ENCODE results near the gene TRMO. TPM values are rescaled to one million over a fixed set of nuclear protein-coding genes. Genes with fewer than 3 reads are reported as not detected.
"Not testable (repeated sequence)": the region's sequence is repeated elsewhere in the genome, so short reads cannot be mapped to it uniquely, and the experiment has no call there.

Gene TRMO
- total RNA-seq, 1 experiment from 2014 or later = 15.2 TPM

GRCh38 chr9:97945470-97945869 lies 23.2 kb upstream of the TRMO start:
- not testable (repeated sequence) for H3K79me2 ChIP-seq (ENCODE audit: low read length); H3K9ac ChIP-seq (ENCODE audit: low read length); H3K4me1 ChIP-seq (ENCODE audit: low read length); H2AFZ ChIP-seq (ENCODE audit: low read length); H4K20me1 ChIP-seq (ENCODE audit: insufficient read depth, low read depth, low read length); H3K36me3 ChIP-seq (ENCODE audit: insufficient read depth, low read length); H3K9me3 ChIP-seq (ENCODE audit: low read length); H3K27me3 ChIP-seq (ENCODE audit: low read length); H3K4me2 ChIP-seq (ENCODE audit: low read depth, low read length, poor library complexity, severe bottlenecking); H3K9me2 ChIP-seq (replicated peaks; ENCODE audit: insufficient read depth, low read length); H3K27ac ChIP-seq (ENCODE audit: low read length); DNase-seq; H3K4me3 ChIP-seq (ENCODE audit: low read length)

- Histone ChIP-seq H3K4me1 (ENCODE audit: low read length) (no peaks in the 10 kb centered on the region), H2AFZ (ENCODE audit: low read length) (no peak overlapping the region), H3K27me3 (ENCODE audit: low read length) (no peaks in the 10 kb centered on the region), H3K4me3 (ENCODE audit: low read length) (no peak overlapping the region), H3K9ac (ENCODE audit: low read length) (no peak overlapping the region), H3K9me2 (replicated peaks; ENCODE audit: insufficient read depth, low read length) (no peaks in the 10 kb centered on the region), H3K9me3 (ENCODE audit: low read length) (no peaks in the 10 kb centered on the region), H3K4me2 (ENCODE audit: low read depth, low read length, poor library complexity, severe bottlenecking) (no peak overlapping the region), H3K27ac (ENCODE audit: low read length) (no peak overlapping the region), H3K79me2 (ENCODE audit: low read length) (no peaks in the 10 kb centered on the region), H3K36me3 (ENCODE audit: insufficient read depth, low read length) (no peaks in the 10 kb centered on the region), H4K20me1 (ENCODE audit: insufficient read depth, low read depth, low read length) (no peaks in the 10 kb centered on the region)
- no peak for DNase-seq
Observed at GRCh38 chr9:97944612-97945011, 22.3 kb upstream of the TRMO start.

- no peaks in the 10 kb centered on the region for H4K20me1 ChIP-seq (ENCODE audit: insufficient read depth, low read depth, low read length)
- no peaks in the 10 kb centered on the region for H3K9me3 ChIP-seq (ENCODE audit: low read length)
- no peak overlapping the region for H3K4me3 ChIP-seq (ENCODE audit: low read length)
- H3K27me3 ChIP-seq (ENCODE audit: low read length) = no peaks in the 10 kb centered on the region
- no peaks in the 10 kb centered on the region for H3K9me2 ChIP-seq (replicated peaks; ENCODE audit: insufficient read depth, low read length)
- no peaks in the 10 kb centered on the region for H3K36me3 ChIP-seq (ENCODE audit: insufficient read depth, low read length)
- H3K9ac ChIP-seq (ENCODE audit: low read length) = no peak overlapping the region
- no peaks in the 10 kb centered on the region for H3K79me2 ChIP-seq (ENCODE audit: low read length)
- H3K4me1 ChIP-seq (ENCODE audit: low read length) = peaks cover 3% of the 10 kb centered on the region
- H3K27ac ChIP-seq (ENCODE audit: low read length) = no peak overlapping the region
- no peak overlapping the region for H2AFZ ChIP-seq (ENCODE audit: low read length)
- H3K4me2 ChIP-seq (ENCODE audit: low read depth, low read length, poor library complexity, severe bottlenecking) = no peak overlapping the region
- no peak for DNase-seq
Observed at GRCh38 chr9:97943308-97943855, 21.1 kb upstream of the TRMO start.

- Histone ChIP-seq H3K9ac (ENCODE audit: low read length) (no peak overlapping the region), H3K9me3 (ENCODE audit: low read length) (no peaks in the 10 kb centered on the region), H3K4me1 (ENCODE audit: low read length) (peaks cover 12% of the 10 kb centered on the region), H2AFZ (ENCODE audit: low read length) (no peak overlapping the region), H3K9me2 (replicated peaks; ENCODE audit: insufficient read depth, low read length) (no peaks in the 10 kb centered on the region), H3K27me3 (ENCODE audit: low read length) (no peaks in the 10 kb centered on the region), H3K4me3 (ENCODE audit: low read length) (no peak overlapping the region), H4K20me1 (ENCODE audit: insufficient read depth, low read depth, low read length) (no peaks in the 10 kb centered on the region), H3K79me2 (ENCODE audit: low read length) (no peaks in the 10 kb centered on the region), H3K36me3 (ENCODE audit: insufficient read depth, low read length) (no peaks in the 10 kb centered on the region), H3K4me2 (ENCODE audit: low read depth, low read length, poor library complexity, severe bottlenecking) (no peak overlapping the region), H3K27ac (ENCODE audit: low read length) (no peak overlapping the region)
- DNase-seq = no peak
Observed at GRCh38 chr9:97941323-97941722, 19.0 kb upstream of the TRMO start.

- DNase-seq = no peak
- no peaks in the 10 kb centered on the region for H3K9me3 ChIP-seq (ENCODE audit: low read length)
- H3K4me3 ChIP-seq (ENCODE audit: low read length) = no peak overlapping the region
- H2AFZ ChIP-seq (ENCODE audit: low read length) = no peak overlapping the region
- no peaks in the 10 kb centered on the region for H3K27me3 ChIP-seq (ENCODE audit: low read length)
- H3K36me3 ChIP-seq (ENCODE audit: insufficient read depth, low read length) = no peaks in the 10 kb centered on the region
- no peak overlapping the region for H3K9ac ChIP-seq (ENCODE audit: low read length)
- no peaks in the 10 kb centered on the region for H4K20me1 ChIP-seq (ENCODE audit: insufficient read depth, low read depth, low read length)
- no peaks in the 10 kb centered on the region for H3K9me2 ChIP-seq (replicated peaks; ENCODE audit: insufficient read depth, low read length)
- no peak overlapping the region for H3K27ac ChIP-seq (ENCODE audit: low read length)
- peaks cover 17% of the 10 kb centered on the region for H3K4me1 ChIP-seq (ENCODE audit: low read length)
- no peak overlapping the region for H3K4me2 ChIP-seq (ENCODE audit: low read depth, low read length, poor library complexity, severe bottlenecking)
- H3K79me2 ChIP-seq (ENCODE audit: low read length) = no peaks in the 10 kb centered on the region
Observed at GRCh38 chr9:97940741-97941140, 18.4 kb upstream of the TRMO start.

GRCh38 chr9:97940233-97940632 lies 17.9 kb upstream of the TRMO start:
- Histone ChIP-seq H3K9ac (ENCODE audit: low read length) (no peak overlapping the region), H3K27ac (ENCODE audit: low read length) (no peak overlapping the region), H2AFZ (ENCODE audit: low read length) (no peak overlapping the region), H4K20me1 (ENCODE audit: insufficient read depth, low read depth, low read length) (no peaks in the 10 kb centered on the region), H3K4me1 (ENCODE audit: low read length) (peaks cover 22% of the 10 kb centered on the region), H3K4me3 (ENCODE audit: low read length) (no peak overlapping the region), H3K4me2 (ENCODE audit: low read depth, low read length, poor library complexity, severe bottlenecking) (no peak overlapping the region), H3K79me2 (ENCODE audit: low read length) (no peaks in the 10 kb centered on the region), H3K9me2 (replicated peaks; ENCODE audit: insufficient read depth, low read length) (no peaks in the 10 kb centered on the region), H3K9me3 (ENCODE audit: low read length) (no peaks in the 10 kb centered on the region), H3K36me3 (ENCODE audit: insufficient read depth, low read length) (no peaks in the 10 kb centered on the region), H3K27me3 (ENCODE audit: low read length) (no peaks in the 10 kb centered on the region)
- no peak for DNase-seq

- peak within 1 kb of the TSS; percentile 11; the same call in 1 of the 2 replicates for H3K9ac ChIP-seq (ENCODE audit: low read length)
- no peaks in the 10 kb centered on the region for H3K79me2 ChIP-seq (ENCODE audit: low read length)
- H3K4me1 ChIP-seq (ENCODE audit: low read length) = peaks cover 31% of the 10 kb centered on the region
- no peak for DNase-seq
- H3K4me2 ChIP-seq (ENCODE audit: low read depth, low read length, poor library complexity, severe bottlenecking) = peak within 1 kb of the TSS; percentile 44
- no peak within 1 kb of the TSS for H3K27ac ChIP-seq (ENCODE audit: low read length)
- H3K36me3 ChIP-seq (ENCODE audit: insufficient read depth, low read length) = no peaks in the 10 kb centered on the region
- H3K9me2 ChIP-seq (replicated peaks; ENCODE audit: insufficient read depth, low read length) = no peaks in the 10 kb centered on the region
- H3K27me3 ChIP-seq (ENCODE audit: low read length) = no peaks in the 10 kb centered on the region
- H3K4me3 ChIP-seq (ENCODE audit: low read length) = no peak within 1 kb of the TSS
- no peaks in the 10 kb centered on the region for H4K20me1 ChIP-seq (ENCODE audit: insufficient read depth, low read depth, low read length)
- H2AFZ ChIP-seq (ENCODE audit: low read length) = peak within 1 kb of the TSS; percentile 60; the same call in 1 of the 2 replicates
- no peaks in the 10 kb centered on the region for H3K9me3 ChIP-seq (ENCODE audit: low read length)
Observed at GRCh38 chr9:97938081-97938644, 15.9 kb upstream of the TRMO start, which contains the start of gene HEMGN. TSS of gene HEMGN (minus strand) at chr9:97938172. CDS start at chr9:97938136, 36 bp downstream.

- no peaks in the 10 kb centered on the region for H3K9me3 ChIP-seq (ENCODE audit: low read length)
- H3K36me3 ChIP-seq (ENCODE audit: insufficient read depth, low read length) = no peaks in the 10 kb centered on the region
- H3K4me3 ChIP-seq (ENCODE audit: low read length) = no peak overlapping the region
- peaks cover 31% of the 10 kb centered on the region for H3K4me1 ChIP-seq (ENCODE audit: low read length)
- no peak overlapping the region for H3K9ac ChIP-seq (ENCODE audit: low read length)
- no peaks in the 10 kb centered on the region for H3K79me2 ChIP-seq (ENCODE audit: low read length)
- DNase-seq = no peak
- H3K27ac ChIP-seq (ENCODE audit: low read length) = no peak overlapping the region
- H4K20me1 ChIP-seq (ENCODE audit: insufficient read depth, low read depth, low read length) = no peaks in the 10 kb centered on the region
- no peaks in the 10 kb centered on the region for H3K9me2 ChIP-seq (replicated peaks; ENCODE audit: insufficient read depth, low read length)
- H3K27me3 ChIP-seq (ENCODE audit: low read length) = no peaks in the 10 kb centered on the region
- no peak overlapping the region for H3K4me2 ChIP-seq (ENCODE audit: low read depth, low read length, poor library complexity, severe bottlenecking)
- no peak overlapping the region for H2AFZ ChIP-seq (ENCODE audit: low read length)
Observed at GRCh38 chr9:97936998-97937397, 14.7 kb upstream of the TRMO start.

Data from Karpas-422 (cell line).